GM21737 (cell line): Measurements from ENCODE around the gene HPCAL1.

Source experiments
- ATAC-seq: cut with Tn5 transposase; IDR thresholded peaks from one replicate; pipeline ENCODE4 v1.9.1; 2021; ENCODE audit warnings: mild to moderate bottlenecking, moderate library complexity; ENCODE audit not compliant: unreplicated experiment

Gene HPCAL1

DNA sequence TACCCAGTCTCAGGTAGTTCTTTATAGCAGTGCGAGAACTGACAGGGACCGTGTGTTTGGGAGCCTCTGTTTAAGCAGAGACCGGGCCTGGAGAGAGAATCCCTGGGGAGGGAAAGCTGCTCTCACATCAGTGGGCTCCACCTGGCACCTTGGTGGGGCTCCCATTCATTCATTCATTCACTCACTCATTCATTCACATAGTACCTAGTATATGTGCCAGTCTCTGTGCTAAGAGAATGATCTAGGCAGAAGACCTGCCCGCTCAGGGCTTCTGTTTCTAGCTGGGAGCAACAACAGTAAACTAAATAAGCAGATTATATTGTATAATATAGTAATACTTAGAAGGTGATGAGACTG lies 17.8 kb downstream of the HPCAL1 start:
- ATAC-seq, result no peak

DNA sequence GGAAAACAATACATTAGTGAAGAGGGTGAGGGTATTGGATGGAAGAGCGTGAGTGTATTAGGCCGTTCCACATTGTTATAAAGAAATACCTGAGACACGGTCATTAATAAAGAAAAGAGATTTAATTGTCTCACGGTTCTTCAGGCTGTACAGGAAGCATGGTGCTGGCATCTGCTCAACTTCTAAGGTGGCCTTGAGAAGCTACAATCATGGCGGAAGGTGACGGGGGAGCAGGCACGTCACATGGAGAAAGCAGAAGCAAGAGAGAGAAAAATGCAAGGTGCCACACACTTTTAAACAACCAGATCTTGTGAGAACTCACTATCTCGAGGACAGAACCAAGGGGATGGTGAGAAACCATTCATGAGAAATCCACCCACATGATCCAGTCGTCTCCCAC lies 18.2 kb downstream of the HPCAL1 start:
- no peak for ATAC-seq

DNA sequence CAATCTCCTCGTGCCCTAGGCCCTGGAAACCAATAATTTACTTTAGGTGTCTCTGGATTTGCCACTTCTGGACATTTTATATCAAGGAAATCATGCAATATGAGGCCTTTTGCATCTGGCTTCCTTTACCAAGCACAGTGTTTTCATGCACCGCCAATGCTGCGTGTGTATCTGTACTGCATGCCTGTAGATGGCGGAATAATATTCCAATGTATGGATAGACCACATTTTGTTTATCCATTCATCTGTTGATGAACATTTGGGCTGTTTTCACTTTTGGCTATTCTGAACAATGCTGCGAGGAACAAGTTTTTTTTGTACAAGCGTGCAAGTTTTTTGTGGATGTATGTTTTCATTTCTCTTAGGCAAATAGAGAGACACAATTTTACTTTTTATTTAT lies 18.9 kb downstream of the HPCAL1 start:
- ATAC-seq, result no peak

DNA sequence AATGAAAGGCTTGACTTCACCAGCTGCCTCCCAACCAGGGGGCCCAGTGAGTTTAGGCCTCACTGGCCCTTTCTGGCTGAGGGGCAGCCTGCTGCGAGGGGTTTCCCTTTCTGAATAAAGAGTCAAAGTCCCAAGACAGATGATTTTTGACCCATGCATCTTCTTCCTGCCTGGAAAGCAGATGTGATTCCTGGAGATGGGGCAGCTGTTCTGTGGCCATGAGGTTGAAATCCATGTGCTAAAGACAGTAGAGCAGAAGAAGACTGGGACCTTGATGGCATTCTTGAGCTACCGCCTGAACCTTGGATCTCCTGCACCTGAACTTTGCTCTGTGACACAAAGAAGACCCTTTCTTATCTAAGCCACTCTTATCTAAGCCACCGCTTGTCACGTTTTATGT lies 19.8 kb downstream of the HPCAL1 start:
- no peak for ATAC-seq

DNA sequence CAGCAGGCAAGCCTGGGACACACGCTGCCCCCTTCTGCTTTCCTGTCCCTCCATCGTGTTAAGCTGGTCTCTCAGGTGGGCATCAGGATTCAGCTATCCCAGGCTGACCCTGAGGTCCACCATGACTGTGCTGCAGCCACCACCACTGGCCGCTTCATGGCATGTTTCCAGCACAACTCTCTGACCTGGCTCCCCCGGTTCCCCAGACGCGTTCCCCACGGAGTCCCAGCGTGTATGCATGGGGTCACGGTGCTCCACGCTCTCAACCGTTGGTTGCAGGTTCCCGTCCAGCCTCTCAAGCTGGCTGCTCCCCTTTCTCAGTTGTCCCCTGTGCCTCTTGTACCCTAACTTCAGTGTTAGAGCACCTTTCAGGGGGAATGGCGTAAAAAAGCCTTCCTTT lies 20.3 kb downstream of the HPCAL1 start:
- no peak for ATAC-seq

DNA sequence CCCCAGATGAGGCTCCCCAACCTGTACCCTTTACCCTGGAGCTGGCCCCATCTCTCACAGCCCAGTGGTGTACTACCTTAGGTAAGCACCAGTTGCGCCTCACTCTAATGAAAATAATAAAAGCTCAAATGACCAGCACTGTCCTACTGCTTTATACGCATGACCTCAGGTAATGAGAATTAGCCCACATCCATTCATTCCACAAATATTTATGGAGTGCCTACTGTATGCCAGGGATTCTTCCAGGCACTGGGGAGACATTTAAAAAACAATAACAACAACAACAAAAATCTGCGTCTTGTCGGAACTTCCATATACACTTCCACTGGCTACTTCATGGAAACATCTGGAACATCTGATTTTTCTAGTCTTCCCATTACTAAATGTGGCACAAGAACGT lies 20.8 kb downstream of the HPCAL1 start:
- no peak for ATAC-seq

DNA sequence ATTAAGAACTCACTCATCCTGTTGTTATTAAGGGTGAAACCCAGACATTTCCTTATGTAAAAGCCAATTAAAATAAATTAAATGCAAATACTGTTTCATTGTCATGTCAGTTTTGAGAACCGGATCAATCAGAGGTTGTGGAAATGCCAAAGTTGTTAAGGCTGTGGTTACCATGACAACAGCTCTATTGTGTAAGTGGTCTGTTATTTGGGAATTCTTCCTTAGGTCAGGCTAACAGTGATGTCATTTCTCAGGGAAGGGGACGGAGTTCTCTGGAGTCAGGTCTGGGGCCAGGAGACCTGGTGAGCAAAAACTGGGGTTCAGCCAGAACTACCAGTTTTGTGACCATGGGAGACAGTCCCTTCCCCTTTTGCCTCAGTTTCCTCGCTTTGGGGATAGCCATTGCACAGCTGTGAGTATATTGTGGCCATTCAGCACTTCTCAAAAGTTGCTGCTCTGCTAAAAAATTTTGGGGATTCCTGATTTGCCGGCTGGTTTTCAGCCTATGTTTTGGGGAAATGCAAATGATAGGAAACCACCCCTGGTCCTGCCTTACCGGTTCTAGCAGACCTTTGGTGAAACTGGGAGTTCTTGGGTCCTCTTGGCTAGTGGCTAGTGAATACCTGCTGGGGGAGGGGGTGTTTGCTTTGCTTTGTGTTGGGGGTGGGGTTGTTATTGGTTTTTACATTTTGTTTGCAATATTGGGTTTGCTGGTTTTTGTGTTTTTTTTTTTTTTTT lies 21.6 kb downstream of the HPCAL1 start:
- no peak for ATAC-seq

DNA sequence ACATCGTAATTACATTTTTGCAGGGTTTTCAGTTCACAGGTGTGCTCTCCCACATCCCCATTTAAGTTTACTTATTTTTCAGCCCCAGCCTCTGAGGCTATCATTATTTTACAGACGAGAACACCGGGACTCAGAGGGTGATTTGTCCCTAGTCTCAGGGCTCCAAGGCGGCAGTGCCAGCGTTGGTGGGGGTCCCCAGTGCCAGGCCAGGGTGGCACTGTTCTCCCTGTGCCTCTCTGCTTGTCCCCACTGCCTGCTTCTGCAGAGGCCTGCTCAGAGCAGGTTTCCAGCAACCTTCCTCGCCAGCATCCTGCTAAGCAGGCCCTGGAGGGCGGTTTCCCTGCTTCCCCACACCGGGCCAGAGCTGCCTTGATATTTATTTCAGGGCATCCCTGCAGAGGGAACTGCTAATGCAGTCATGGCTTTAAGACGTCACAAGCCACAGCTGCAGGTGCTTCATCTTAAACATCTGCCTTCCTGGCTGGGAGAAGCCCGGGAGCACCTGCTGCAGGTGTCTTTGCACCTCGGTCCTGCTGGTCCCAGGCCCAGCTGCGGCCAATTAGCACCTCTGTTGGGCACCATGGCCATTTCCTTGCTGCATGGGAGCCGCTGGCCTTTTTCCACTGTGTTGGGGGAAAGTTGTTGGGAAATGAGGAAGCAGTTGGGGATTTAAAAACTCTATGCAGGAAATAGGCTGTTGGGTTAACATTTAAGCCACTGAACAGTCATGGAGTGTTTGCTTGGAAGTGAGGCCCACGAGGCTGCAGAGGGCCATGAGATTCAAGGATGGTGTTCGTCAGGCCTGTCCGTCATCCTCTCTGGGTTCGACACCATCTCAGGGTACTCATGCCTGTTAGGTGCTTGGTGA lies 22.8 kb downstream of the HPCAL1 start:
- no peak for ATAC-seq

DNA sequence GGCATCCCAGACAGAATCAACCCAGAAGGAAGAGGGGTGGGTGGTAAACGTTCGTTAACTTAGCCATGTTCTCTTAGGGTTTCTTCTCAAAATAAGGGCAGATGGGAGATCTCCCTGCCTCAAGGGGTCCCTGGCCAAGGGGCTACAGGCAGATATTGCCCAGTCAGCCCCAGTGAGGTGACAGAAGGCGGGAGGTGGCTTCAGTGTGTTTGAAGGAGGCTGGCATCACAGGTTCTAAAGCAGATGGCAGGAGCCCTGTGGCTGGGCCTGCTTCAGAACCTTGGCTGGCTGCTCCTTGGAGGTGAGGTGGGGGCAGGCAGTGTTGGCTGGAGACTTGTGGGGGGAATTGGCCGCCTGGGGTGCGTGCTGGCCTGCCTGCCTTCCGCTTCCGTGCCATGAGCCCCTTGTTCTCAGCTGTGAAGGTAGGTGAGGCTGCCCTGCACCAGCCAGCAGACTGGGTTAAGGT lies 23.5 kb downstream of the HPCAL1 start:
- ATAC-seq, result no peak

DNA sequence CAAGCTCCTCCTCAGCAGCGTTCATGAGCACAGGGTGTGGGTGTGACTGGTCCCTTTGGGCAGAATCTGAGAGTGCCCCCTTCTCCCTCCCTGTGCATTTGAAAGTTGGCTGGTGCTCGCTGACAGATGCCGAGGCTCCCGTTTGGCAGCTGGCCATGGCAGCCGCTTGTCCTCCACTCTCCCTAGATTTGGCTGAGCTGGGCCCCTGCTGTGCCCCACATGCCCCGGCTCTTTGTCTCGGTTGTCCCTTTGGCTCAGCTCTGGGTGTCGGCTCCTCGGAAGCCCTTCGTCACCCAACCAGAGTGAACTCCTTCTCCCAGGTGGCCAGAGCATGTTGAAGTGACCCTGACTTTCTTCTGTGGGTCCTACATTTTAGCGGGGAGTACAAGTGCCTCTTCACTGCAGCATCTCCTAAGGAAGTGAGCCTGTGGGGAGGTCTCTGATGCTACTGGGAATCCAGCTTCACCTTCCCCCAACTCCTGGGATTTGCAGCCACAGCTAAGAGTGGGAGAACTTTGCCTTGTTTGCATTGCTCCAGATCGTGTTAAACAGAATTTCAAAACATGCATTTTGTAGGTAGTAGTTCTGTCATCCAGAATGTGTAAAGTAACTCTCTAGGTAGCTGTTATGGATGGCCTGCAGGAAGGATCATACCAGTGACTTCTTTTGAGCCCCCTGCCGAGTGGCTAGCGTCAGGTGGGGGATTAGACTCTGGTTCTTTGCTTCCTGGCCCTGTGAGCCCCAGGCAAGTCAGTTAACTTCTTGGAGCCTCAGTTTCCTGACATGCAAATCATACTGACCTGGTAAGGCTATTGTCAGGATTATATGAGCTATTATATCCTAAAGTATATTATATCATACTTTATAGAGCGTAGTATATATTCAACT lies 24.2 kb downstream of the HPCAL1 start:
- no peak for ATAC-seq

DNA sequence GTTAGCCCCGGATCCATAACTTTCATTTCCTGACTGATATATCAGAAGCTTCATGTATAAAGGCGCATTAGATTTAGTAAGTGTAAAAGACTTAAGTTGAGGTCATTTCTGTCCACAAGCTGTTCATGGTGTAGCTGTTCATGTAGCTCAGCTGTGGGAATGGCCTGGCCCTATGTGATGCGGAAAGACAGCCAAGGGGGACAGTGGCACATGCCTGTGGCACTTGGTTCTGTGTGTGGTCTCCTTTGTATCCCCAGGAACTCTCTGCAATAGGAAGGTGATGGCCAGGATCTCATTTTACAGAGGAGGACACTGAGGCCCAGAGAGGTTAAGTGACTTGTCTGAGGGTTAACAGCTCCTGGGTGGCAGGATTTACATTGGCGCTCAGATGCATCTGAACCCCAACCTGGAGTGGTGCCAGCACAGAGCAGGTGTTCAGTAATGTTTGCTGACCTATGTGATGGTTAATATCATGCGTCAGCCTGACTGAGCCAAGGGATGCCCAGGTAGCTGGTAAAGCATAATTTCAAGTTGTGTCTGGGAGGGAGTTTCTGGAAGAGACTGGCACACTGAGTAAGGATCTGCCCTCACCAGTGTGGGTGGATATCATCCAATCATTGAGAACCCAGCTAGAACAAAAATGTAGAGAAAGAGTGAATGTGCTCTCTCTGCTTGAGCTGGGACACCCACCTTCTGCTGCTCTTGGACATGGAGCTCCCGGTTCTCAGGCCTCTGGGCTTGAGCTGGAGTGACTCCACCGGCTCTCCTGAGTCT lies 25.4 kb downstream of the HPCAL1 start:
- no peak for ATAC-seq

DNA sequence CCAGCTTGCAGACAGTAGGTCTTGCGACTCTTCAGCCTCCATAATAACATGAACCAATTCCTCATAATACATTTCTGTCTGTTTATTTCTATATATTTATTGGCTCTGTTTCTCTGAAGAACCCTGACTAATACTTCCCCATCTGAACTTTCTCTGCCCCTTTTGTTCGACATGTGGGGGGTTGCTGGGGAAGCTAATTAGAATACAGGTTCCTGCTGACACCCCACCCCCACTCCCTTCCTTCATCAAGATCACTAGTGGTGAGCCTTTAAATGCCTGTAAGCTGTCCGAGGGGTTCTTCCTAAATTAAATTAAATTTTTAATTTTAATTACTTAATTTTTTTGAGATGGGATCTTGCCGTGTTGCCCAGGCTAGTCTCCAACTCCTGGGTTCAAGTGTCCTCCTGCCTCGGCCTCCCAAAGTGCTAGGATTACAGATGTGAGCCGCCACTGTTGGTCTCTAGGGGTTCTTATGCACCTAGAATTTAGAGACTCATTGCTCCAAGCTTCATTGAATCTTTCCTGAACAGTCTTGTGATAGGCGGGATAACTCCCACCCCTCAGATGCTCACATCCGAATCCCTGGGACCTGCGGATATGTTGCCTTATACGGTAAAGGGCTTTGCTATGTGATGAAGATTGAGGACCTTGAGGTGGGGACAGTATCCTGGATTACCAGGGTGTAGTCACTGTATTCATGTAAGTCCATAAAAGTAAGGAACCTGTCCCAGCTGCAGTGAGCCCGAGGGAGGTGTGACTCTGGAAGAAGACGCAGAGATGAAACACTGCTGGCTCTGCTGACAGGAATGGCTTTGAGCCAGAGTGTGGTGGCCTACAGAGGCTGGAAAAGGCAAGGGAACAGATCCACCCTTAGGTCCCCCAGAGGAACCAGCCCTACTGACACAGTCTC lies 26.2 kb downstream of the HPCAL1 start:
- no peak for ATAC-seq

DNA sequence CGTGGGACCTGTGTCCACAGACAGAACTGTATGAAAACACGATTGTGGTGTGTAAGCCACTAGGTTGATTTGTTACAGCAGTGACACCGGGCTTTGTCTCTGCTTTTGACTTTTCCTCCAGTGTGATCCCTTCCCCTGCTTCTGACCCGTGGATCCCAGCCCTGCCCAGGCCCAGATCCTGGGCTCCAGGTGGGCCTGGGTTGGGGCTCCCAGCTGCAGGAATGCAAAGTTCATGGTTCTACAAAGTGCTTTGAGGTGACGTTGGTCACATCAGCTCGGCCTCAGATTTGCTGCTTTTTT lies 26.8 kb downstream of the HPCAL1 start:
- ATAC-seq, result no peak

DNA sequence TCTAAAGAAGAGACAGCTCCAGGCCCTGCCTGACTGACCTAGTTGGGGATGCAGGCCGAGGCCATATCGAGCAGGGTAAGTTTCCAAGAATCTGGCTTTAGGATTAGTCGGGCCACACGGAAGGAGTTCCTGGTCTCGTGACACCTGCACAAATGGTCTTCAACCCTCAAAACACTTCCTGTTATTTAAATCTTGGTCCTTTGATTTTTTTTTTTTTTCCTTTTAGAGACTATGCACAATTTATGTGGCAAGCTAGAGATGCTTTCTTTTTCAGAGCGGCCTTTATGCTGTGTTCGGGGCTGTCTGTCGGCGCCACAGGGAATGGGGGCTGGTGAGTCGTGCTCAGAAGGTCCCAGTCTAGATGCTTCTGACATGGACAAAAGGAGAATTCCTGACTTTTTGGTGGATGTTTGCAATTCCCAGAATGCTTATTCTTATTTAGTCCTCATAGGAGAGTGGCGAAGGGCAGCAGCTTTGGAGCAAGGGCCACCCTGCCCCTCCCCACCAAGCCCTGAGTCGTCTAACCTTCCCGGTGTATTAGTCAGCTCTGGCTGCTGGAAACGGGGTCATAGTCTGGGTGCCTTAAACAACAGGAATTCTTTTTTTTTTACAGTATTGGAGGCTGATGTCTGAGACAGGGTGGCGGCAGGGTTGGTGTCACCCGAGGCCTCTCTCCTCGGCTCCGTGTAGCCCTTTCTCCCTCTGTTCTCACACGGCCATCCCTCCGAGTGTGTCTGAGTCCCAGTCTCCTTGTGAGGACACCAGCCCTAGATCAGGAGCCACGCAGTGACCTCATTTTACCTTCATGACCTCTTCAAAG lies 27.4 kb downstream of the HPCAL1 start:
- no peak for ATAC-seq

DNA sequence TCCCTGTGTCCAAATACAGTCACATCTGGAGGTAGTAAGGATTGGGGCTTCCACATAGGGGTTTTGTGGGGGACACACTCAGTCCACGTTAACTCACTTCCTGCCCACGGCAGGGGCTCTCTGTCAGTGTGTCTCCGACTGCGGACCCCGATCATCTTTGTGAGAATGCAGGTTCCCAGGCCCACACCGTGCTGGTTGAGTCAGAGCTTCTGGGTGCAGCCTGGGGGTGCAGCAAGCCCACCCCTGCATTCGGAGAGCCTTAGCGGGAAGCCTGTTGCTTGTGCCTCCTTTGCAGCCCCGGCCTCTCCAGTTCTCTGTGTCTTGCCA lies 28.0 kb downstream of the HPCAL1 start:
- ATAC-seq, result no peak

DNA sequence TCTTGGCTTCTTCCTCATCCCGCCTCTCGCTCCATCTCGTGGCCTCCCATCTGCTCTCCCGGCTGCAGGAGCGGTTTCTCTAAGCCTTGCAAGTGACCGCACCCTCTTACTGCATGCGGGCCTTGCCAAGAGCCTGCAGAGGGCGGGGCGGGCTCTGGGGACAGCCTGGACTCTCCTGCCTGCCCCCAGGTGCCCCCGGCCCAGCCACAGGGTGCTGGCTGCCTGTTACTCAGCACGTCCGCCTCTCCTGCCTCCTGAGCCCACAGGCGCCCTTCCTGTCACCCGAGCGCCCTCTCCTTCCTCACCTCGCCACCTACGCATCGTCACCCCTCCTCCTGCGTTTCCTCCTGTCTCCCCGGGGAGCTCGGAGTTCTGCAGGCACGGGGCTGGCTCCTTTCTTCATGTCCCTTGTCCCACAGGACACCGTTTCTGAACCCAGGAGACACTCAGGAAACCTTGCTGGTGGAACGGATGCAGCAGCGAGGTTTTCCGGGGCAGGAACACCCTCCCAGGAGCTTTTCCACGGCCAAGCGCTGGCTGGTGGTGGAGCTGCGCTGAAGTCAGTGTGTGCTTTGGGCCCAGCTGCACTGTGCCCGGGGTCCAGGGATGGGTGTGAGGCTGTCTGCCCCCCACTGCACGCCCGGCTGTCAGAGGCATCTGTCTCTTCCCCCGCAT lies 28.5 kb downstream of the HPCAL1 start:
- peak; percentile 45 for ATAC-seq

DNA sequence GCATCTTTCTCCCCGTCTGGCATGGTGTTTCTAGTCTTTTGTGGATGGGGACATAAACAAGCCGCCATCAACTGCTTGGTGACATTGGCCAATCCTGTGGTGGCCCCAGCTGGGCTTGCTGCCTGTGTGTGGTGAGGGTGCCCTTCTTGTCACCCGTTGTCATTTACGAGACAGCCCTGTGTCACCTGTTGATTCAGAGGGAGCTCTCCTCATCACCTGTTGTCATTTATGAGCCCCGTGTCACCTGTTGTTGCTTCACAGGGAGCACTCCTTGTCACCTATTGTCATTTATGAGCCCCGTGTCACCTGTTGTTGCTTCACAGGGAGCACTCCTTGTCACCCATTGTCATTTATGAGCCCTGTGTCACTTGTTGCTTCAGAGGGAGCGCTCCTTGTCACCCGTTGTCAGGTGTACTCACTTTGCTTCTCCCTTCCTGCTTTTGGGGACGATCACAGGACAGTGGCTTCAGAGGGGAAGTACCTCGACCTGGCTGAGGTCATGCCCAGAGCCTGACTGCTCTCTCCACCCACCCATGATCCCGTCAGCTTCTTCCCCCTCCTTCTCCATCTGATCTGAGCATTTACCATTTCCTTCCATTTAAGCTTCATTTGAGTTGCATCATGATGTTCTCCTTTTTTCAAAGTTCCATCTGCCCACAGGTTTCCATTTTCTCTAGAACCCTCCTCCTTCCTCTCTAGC lies 29.1 kb downstream of the HPCAL1 start:
- ATAC-seq, result peak; percentile 90
